GM18909 (cell line): ENCODE data around the gene SAMD13.

ENCODE experiments used
- ATAC-seq: cut with Tn5 transposase; IDR thresholded peaks from one replicate; pipeline ENCODE4 v1.9.1; 2021; ENCODE audit warnings: mild to moderate bottlenecking; ENCODE audit not compliant: unreplicated experiment, poor library complexity

SAMD13 gene

DNA sequence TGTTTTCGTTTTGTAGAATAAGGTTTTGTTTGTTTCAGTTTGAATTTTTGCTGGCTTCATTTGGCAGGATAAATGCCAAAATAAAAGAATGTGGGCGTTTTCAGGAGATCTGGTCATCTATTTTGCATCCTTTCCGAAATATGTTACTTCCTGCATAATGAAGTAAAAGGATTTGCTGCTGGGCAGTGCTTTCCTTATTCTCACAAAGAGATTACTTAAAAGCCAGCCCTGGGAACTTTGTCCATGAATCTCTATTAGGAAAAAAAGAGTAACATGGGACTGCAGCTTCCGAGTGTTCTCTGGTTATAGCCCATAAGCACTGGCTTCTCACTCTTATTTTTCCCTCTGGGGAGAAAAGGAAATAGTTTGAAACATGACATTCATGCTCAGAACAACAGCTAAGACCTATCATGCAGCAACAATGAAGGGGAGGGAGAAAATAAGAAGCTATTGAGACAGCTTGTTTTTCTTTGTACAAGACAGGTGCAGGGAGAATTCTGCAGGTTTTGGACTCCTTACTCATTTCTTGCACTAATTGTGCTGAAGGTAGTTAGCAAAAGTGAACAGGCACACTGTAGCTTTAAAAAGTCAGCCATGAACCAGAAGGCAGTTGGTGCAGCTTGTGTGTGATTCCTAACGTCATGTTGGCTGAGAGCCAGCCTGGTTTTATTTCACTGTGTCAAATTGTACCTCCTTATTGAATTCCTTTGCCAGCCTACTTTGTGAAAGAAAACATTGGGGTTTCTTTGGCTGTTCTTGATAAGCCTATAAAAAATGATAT lies at the start of gene SAMD13:
SAMD13 (plus strand) TSS at position 705 of the 781 bp plus-strand sequence. CDS start 1,527 bp downstream, outside the sequence.
- ATAC-seq = peak; percentile 40

DNA sequence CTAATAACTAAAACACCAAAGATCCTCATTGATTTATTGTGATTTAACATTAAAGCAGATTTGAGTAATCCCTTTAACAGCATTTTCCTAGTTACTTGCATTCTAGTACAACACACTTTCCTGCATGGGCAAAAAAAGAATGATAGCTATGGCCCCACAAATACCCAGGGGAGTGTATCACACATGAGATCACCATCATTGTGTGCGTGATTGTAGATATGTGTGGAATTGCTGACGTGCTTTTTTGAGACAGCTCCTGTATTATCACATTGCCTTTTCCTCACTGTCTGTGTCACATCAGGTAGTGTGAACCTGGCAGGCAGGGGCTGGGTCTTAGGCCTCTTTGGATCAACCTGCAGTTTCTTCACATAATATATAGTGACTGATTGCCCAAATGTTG lies 48.5 kb upstream of the SAMD13 start:
- no peak for ATAC-seq

GRCh38 chr1:84253891-84254290 lies 47.6 kb upstream of the SAMD13 start:
- no peak for ATAC-seq

GRCh38 chr1:84254703-84255238 lies 46.7 kb upstream of the SAMD13 start:
- ATAC-seq = no peak

DNA sequence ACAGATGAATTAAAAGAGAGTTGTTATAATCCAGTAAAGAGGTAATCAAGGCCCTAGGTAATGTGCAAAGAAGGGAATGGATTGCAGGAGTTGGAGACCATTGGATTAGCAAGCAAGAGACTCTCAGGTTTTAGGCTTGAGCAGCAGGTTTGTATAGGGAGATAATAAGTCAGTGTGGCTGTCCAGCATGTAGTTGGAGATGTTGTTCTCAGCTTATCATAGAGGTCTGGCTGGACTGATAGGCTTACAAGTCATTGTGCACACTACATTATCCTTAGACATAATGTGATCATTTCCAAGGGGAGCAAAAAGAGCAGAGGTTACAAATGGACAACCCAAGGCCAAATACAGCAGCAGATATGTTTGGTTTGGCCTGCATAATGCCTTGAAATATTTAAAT lies 45.9 kb upstream of the SAMD13 start:
- ATAC-seq = no peak

- no peak for ATAC-seq
Measured at GRCh38 chr1:84257617-84258016, 43.9 kb upstream of the SAMD13 start.

GRCh38 chr1:84259376-84259775 lies 42.1 kb upstream of the SAMD13 start:
- no peak for ATAC-seq

- no peak for ATAC-seq
Measured at GRCh38 chr1:84259989-84260388, 41.5 kb upstream of the SAMD13 start.

GRCh38 chr1:84260852-84261518 lies 40.5 kb upstream of the SAMD13 start:
- ATAC-seq = no peak

- no peak for ATAC-seq
Measured at GRCh38 chr1:84264961-84265360, 36.5 kb upstream of the SAMD13 start.

DNA sequence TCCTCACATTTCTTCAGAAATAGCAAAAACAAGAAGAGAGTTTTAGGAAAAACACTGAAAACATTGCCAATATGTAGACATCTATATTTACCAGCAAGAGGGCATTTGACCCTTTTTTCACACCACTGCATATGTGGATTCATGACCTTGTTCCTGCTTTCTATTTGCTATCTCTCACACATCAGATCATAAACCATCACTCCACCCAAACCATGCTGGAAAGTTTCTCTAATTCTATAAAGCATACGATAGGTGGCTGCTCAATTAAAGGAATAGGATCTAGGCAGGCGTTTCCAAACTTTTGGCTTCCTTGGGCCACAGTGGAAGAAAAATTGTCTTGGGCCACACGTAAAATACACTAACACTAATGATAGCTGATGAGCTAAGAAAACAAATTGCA lies 35.6 kb upstream of the SAMD13 start:
- no peak for ATAC-seq

- ATAC-seq = no peak
Measured at GRCh38 chr1:84266748-84267147, 34.8 kb upstream of the SAMD13 start.

DNA sequence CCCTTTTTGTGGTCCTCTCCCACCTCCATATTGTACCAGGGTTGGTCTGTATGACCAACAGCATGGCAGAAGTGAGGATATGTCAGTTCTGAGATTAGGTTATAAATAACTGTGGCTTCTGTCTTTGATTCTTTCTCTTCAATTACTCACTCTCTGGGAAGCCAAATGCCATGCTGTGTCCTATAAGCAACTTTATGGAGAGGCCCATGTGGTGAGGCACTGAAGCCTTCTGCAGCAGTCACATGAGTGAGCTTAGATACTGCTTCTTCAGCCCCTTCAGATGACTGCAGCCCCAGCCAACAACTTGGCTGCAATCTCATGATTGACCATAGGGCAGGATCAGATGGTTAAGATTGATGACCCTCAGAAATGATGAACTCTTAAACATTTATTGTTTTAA lies 34.0 kb upstream of the SAMD13 start:
- no peak for ATAC-seq

GRCh38 chr1:84268346-84268745 lies 33.2 kb upstream of the SAMD13 start:
- no peak for ATAC-seq

DNA sequence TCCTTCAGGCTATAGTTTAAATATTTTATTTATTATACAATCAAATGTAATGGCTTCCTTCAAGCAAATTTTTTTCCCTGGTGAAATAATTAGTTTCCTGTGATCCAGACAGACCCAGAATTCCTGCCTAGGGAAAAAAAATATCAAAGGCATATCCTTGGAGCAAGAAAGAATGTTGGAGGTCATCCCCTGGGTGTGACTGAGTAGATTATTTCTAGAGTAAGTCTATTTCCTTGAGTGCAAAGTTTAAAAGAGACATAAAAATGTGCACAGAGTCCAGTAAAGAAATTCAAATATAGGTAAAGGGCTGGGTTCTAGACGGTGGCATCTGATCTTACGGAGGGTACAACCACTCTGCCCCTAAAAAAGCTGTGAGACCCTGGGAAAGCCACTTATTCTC lies 32.2 kb upstream of the SAMD13 start:
- no peak for ATAC-seq

DNA sequence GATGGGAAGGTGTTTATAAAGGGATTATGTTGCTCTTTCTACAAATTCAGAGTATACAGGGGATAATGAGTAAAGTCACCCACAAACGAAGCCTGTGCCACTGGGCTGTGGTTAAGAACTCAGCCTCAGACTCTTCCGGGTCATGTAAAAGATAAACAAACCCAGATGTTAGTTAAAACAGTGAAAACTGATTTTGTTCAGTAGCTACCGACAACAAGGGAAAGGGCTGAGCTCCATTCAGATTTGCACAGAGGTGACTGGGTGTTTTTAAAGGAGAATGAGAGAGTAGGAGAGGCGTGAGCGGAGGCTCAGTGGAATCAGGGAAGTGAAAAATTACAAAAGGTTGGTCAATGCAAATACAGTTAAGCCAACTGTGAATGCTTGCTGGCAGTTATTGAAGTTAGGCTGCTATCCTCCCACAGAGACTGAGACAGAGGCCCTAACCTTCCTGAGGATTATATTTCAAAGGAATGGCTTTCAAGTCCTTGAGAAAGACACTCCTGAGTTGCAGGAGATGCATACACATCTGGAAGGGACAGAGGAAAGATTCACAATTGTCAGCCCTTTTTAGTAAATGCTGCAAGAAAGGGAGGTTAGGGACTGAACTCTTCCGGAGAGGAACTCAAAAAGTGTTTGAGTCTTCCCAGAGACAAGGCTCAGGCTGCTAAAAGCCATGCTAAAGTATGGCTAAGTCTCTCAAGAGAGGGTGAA lies 29.9 kb upstream of the SAMD13 start:
- peak; percentile 94 for ATAC-seq

- no peak for ATAC-seq
Measured at GRCh38 chr1:84272401-84272800, 29.1 kb upstream of the SAMD13 start.

DNA sequence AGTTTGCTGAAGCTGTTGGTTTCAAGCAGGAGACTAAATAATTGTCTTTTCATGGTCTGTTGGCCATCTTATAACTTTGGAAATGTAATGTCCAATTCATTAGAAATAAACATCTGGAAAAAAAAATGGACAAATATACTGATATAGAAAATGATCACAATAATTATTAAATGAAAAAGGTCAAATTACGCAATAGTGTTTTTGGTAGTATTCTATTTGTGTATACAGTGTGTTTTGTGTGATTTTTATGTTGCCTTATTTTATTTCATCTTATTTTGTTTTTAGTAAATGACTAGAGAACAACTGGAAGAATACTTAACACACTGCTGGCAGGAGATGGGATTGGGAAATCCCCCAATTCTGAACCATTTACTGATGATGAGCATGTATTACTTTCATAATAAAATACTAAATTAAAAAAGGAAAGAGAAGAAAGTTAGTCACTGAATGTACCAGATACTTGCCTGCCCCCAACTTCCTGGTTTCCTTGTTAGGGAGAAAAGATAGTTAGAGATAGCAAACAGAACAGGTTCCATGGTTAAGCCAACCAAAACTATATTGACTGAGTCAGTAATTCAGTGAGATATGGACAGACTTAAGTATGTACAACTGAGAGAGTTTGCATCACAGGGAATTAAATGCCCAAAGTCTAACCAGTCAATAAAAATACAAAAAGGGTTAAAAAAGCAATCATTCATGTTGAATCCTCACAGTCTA lies 24.0 kb upstream of the SAMD13 start:
- ATAC-seq = no peak

GRCh38 chr1:84278905-84279304 lies 22.6 kb upstream of the SAMD13 start:
- no peak for ATAC-seq

DNA sequence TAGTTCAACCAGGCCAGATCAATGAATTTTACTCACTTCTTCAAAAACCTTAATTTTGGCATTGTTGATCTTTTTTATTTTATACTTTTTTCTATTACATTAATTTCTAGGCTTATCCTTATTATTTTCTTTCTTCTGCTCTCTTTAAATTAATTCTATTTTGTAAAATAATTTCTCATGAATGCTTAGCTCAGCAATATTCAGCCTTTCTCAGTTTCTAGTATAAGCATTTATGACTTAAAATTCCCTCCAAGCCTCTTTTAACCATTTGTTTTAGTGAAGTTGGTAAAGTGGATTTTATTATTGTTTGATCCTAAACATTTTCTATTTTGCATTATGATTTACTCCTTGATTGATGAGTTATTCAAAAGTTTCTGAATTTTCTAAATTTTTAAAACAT lies 20.6 kb upstream of the SAMD13 start:
- no peak for ATAC-seq
